ENCODE measurements around the gene SRGAP3.

GRCh38 chr3:9135526-9135925 lies 113.9 kb downstream of the SRGAP3 start:
- TF ChIP-seq CTCF (IDR thresholded peaks at IDR 0.05) (no peak), ZFX (IDR thresholded peaks at IDR 0.05; ENCODE audit: borderline replicate concordance) (no peak)
